ENCODE results near the gene FXYD6. TPM values are rescaled to one million over a fixed set of nuclear protein-coding genes. Genes with fewer than 3 reads are reported as not detected.

Gene FXYD6
- total RNA-seq, 1 donor, result not detected

DNA sequence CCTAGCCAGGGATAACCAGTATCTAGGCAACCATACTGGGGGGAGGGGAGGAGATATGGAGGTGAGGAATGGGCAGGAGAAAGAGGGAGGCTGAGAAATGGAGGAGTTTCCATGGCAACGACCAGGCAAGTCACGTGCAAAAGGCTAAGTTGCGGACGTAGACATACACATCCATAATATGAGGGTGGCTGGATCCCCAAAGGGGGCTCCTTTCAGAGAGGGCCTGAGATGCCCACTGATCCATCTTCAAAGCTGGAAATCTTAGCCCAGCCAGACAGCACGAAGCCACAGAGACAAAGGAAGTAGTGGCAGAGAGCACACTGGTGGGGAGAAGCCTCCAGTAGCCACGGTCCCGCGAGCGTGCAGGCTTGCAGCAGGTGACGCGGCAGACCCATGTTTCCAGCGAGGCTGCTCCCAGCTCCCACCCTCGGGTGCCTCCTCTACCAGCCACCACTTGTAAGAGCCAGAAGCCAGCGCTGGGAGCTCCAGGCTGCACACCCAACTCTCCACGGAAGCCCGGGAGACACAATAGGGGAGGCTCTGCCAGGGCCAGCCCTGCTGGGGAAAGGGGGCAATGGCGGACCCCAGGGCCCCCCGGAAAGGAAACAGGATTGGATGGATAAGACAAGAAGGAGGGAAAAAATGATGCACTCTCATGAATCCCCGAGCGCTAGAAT lies 938 bp downstream of the FXYD6 start:
- no peak for TF ChIP-seq CTCF (IDR thresholded peaks at IDR 0.05; ENCODE audit: insufficient read depth, low read depth, low read length)
- no peak overlapping the region for H3K4me3 ChIP-seq (ENCODE audit: low read depth, low read length)
- DNase-seq (ENCODE audit: low read depth), result no peak

DNA sequence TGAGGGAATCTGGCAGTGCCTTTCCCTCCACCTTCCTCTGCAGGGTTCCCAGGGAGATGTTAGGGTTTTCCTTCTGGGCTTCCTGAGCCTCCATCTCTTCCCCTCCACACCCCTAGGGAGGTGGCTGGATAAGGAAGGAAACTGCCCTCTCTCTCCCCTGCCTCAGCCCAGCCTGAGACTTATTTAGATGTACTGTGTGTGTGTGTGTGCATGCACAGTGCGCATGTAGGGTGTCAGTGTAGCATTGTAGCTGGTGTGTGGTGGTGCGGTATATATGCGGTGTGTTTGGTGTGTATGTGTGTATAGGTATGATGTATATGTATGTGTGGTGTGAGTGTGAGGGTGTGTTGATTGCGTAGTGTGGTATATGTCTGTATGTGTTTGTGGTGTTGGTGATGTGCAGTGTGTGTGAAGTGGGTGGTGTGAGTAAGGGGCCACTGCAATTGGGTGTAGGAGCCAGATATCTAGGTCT lies 1.5 kb downstream of the FXYD6 start:
- no peak overlapping the region for H3K4me3 ChIP-seq (ENCODE audit: low read depth, low read length)
- no peak for TF ChIP-seq CTCF (IDR thresholded peaks at IDR 0.05; ENCODE audit: insufficient read depth, low read depth, low read length)
- DNase-seq (ENCODE audit: low read depth), result no peak

GRCh38 chr11:117874253-117874909 lies 2.1 kb downstream of the FXYD6 start:
- no peak for DNase-seq (ENCODE audit: low read depth)
- no peak for TF ChIP-seq CTCF (IDR thresholded peaks at IDR 0.05; ENCODE audit: insufficient read depth, low read depth, low read length)
- no peak overlapping the region for H3K4me3 ChIP-seq (ENCODE audit: low read depth, low read length)

DNA sequence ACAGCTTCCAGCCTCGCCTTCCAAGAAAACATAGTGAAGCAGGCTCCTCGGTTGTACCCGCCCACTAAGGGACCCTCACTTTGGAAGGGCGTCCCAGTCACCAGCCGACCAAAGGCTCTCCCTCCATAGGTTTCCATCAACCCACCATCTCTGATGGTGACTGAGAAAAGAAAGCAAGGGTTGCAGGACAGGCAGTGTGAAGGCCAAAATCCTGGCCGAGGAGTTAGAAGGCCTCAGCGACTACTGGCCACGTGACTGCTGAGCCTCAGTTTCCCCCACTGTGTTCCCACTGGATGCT lies 2.7 kb downstream of the FXYD6 start:
- TF ChIP-seq CTCF (IDR thresholded peaks at IDR 0.05; ENCODE audit: insufficient read depth, low read depth, low read length), result no peak
- no peak overlapping the region for H3K4me3 ChIP-seq (ENCODE audit: low read depth, low read length)

GRCh38 chr11:117872975-117873827 lies 3.3 kb downstream of the FXYD6 start:
- H3K4me3 ChIP-seq (ENCODE audit: low read depth, low read length), result no peak overlapping the region
- no peak for DNase-seq (ENCODE audit: low read depth)
- TF ChIP-seq CTCF (IDR thresholded peaks at IDR 0.05; ENCODE audit: insufficient read depth, low read depth, low read length), result no peak

More for the DNA sequence above, 2.7 kb downstream of the FXYD6 start:
- no peak for DNase-seq (ENCODE audit: low read depth)

DNA sequence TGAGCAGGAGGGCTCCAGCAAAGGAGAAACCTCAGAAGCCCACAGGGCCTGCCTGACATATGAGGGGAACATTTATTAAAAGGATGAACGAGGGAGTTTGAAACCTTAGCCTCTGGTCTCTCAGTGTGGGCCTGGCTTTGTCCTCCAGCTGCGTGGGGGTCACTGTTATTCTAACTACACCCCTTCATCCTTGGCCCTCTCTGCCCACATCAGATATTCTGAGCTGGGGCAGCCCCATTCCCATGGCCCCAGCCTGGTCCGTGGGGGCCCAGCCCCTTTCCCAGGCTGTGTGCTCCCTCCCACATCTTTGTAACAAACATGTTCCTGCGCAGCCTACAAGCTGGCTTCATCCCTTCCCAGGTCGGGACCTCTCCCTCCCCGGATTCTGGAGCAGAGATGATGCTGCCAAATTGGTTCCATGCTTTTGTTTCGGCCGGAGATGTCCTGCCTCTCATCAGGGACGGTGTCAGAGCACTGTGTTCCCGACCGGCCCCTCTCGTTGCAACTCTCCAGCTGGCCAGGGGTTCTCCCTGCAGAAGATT lies 4.0 kb downstream of the FXYD6 start:
- H3K4me3 ChIP-seq (ENCODE audit: low read depth, low read length), result no peak overlapping the region
- no peak for DNase-seq (ENCODE audit: low read depth)
- TF ChIP-seq CTCF (IDR thresholded peaks at IDR 0.05; ENCODE audit: insufficient read depth, low read depth, low read length), result no peak
